GM13976 (cell line): ENCODE results near the gene YJU2.

Source experiments
- DNase-seq: peaks from one replicate; pipeline ENCODE4 v3.0.0; 2012; ENCODE audit warnings: low spot score
- CTCF ChIP-seq: IDR thresholded peaks from 2 replicates; pipeline ENCODE4 v1.5.1; 2012; ENCODE audit warnings: borderline replicate concordance, mild to moderate bottlenecking; ENCODE audit not compliant: insufficient read depth; ENCODE audit errors: extremely low read depth, missing control alignments, control extremely low read depth
- in situ Hi-C: fragments of 300-500 bp; cut with MboI; formaldehyde crosslinking; loops from one replicate; pipeline ENCODE4 v1.12.0; 2022; ENCODE audit warnings: low sequenced_read_pairs, mixed read lengths, inconsistent platforms; ENCODE audit not compliant: unreplicated experiment

Gene YJU2

DNA sequence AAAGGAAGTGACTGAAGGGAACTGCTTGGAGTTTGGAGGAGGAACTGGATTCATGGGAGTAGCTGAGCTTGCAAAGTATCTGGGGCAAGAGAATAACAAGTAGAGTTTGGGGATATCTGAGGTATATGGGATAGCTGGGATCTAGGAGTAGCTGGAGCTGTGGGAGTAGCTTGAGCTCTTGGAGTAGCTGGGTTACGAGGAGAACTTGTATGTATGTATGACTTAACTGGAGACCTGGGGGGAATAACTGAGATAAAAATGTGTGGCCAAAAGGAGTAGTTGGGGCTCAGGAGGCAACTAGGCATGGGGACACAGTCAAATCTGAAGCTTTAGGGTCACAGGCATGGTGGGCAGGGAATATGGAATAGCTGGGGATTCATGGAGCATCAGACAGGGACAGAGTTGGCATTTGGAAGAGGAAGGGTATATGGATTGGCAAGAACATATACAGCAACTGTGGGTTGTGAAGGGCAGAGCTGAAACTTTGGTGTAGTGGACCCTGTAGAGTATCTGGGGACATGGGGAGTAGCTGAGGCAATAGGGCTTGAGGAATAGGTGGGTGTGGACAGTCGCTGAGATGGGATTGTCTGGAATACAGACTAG lies 45.8 kb upstream of the YJU2 start:
- in situ Hi-C loops: loop anchor here (10.0 kb wide), 1 partner anchor 216 kb away; the partner anchor contains the start of gene EEF2

DNA sequence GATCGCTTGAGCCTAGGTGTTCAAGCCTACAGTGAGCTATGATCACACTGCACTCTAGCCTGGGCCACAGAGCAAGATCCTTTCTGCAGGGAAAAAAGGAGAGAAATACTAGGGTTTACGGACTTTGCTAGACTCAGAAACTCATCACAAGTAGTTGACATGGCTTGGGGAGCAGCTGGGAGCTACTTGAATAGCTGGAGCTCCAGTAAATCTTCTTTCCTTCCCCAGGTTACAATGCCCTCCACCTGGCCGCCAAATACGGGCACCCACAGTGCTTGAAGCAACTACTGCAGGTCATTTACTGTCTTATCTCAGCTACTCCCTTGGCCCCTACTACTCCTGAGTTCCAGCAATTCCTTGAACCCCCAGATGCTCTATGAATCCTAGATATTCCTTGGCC lies 45.1 kb upstream of the YJU2 start:
- DNase-seq: no peak
- in situ Hi-C loops: loop anchor here (10.0 kb wide), 1 partner anchor 217 kb away; the partner anchor contains the start of gene EEF2
- no peak for TF ChIP-seq CTCF

More for the DNA sequence above, 45.8 kb upstream of the YJU2 start:
- no peak for TF ChIP-seq CTCF
- no peak for DNase-seq

DNA sequence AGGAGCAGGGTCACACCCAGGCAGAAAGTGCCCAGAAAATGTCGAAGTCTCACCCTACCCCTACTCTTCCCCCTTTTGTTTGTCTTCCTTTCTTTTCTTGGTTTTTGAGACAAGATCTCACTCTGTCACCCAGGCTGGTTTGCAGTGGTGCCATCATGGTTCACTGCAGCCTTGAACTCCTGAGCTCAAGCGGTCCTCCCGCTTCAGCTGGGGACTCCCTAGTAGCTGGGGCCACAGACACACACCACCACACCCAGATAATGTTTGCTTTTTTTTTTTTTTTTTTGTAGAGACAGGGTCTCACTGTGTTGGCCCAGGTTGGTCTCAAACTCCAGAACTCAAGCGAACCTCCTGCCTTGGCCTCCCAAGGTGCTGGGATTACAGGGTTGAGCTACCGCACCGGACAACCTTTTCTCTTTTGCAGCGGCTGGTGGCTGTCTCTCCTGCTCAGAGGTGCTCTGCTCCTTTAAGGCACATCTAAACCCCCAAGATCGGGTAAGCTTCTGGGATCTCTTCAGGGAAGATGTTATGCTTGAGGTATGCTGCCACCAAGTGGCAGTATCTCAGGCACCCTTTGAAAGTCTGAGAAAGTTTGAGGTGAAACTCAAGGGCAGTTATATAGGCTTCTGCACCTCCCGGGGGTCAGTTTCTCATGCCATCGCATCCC lies 39.9 kb upstream of the YJU2 start:
- in situ Hi-C loops: loop anchor here (10.0 kb wide), 1 partner anchor 222 kb away; the partner anchor contains the start of gene EEF2
- DNase-seq: no peak
- TF ChIP-seq CTCF: no peak

- TF ChIP-seq CTCF: peak; percentile 51
- peak; percentile 66 for DNase-seq
Observed at GRCh38 chr19:4208385-4209094, 38.3 kb upstream of the YJU2 start.

DNA sequence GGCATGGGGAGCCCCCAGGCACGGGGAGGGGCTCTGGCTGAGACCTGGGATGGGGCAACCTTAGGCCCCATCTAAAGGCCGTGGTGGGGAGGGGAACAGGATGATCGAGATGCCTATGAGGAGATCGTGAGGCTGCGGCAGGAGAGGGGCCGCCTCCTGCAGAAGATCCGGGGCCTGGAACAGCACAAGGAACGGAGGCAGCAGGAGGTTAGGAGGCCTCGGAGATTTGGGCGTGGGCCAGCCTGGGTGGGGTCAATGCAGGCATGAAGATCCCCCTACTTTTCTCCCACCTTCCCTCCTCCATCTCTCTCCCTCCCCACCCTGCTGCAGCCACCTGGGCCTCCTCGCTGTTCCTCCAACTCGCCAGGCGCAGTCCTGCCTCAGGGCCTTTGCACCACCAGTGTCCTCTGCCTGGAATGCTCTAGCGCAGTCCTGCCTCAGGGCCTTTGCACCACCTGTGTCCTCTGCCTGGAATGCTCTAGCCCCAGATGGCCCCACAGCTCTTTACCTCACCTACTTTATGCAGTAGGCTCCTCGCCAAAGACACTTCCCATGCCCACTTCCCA lies 36.6 kb upstream of the YJU2 start:
- in situ Hi-C loops: no loop called here
- TF ChIP-seq CTCF: no peak
- no peak for DNase-seq

More at GRCh38 chr19:4208385-4209094, 38.3 kb upstream of the YJU2 start:
- in situ Hi-C loops: loop anchor here (10.0 kb wide), 1 partner anchor 224 kb away; the partner anchor contains the start of gene EEF2

DNA sequence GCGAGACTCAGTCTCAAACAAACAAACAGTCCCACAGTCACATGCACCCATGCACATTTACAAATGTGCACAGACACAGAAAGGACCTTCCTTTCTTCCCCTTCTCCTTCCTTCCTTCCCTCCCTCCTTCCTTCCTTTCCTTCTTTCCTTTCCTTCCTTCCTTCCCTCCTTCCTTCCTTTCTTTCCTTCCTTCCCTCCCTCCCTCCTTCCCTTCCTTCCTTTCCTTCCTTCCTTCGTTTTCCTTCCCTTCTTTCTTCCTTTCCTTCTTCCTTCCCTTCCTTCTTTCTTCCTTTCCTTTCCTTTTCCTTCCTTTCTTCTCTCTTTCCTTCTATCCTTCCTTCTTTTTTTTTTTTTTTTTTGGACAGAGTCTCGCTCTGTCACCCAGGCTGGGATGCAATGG lies 33.8 kb upstream of the YJU2 start:
- in situ Hi-C loops: no loop called here
- DNase-seq: no peak
- TF ChIP-seq CTCF: no peak
